Measurements from ENCODE around the gene CXXC5.

The CXXC5 gene

GRCh38 chr5:139677736-139678613 is 29.8 kb downstream of the CXXC5 start:
- in situ Hi-C loops (cut with MboI; ENCODE audit: low sequenced_read_pairs), result no loop called here

GRCh38 chr5:139678751-139679750 is 30.9 kb downstream of the CXXC5 start:
- in situ Hi-C loops (cut with MboI; ENCODE audit: low sequenced_read_pairs), result no loop called here

GRCh38 chr5:139680368-139681111 is 32.4 kb downstream of the CXXC5 start:
- in situ Hi-C loops (cut with MboI; ENCODE audit: low sequenced_read_pairs), result no loop called here

- in situ Hi-C loops (cut with MboI; ENCODE audit: low sequenced_read_pairs), result no loop called here
These were observed 32.9 kb downstream of the CXXC5 start for GRCh38 chr5:139681112-139681458.

GRCh38 chr5:139681466-139681865 is 33.3 kb downstream of the CXXC5 start:
- in situ Hi-C loops (cut with MboI; ENCODE audit: low sequenced_read_pairs), result no loop called here

- in situ Hi-C loops (cut with MboI; ENCODE audit: low sequenced_read_pairs), result no loop called here
These were observed 34.1 kb downstream of the CXXC5 start for GRCh38 chr5:139682016-139682975.

- in situ Hi-C loops (cut with MboI; ENCODE audit: low sequenced_read_pairs), result no loop called here
These were observed 35.4 kb downstream of the CXXC5 start for GRCh38 chr5:139683295-139684271.

GRCh38 chr5:139684350-139684880 is 36.3 kb downstream of the CXXC5 start:
- in situ Hi-C loops (cut with MboI; ENCODE audit: low sequenced_read_pairs), result no loop called here

GRCh38 chr5:139684881-139685749 is 37.0 kb downstream of the CXXC5 start:
- in situ Hi-C loops (cut with MboI; ENCODE audit: low sequenced_read_pairs), result no loop called here

- in situ Hi-C loops (cut with MboI; ENCODE audit: low sequenced_read_pairs), result no loop called here
These were observed 37.7 kb downstream of the CXXC5 start for GRCh38 chr5:139685886-139686285.

- in situ Hi-C loops (cut with MboI; ENCODE audit: low sequenced_read_pairs), result no loop called here
These were observed 38.2 kb downstream of the CXXC5 start for GRCh38 chr5:139686356-139686705.

- in situ Hi-C loops (cut with MboI; ENCODE audit: low sequenced_read_pairs), result no loop called here
These were observed 38.7 kb downstream of the CXXC5 start for GRCh38 chr5:139686706-139687441.

GRCh38 chr5:139687656-139688055 is 39.5 kb downstream of the CXXC5 start:
- in situ Hi-C loops (cut with MboI; ENCODE audit: low sequenced_read_pairs), result no loop called here

GRCh38 chr5:139688088-139688702 is 40.0 kb downstream of the CXXC5 start:
- in situ Hi-C loops (cut with MboI; ENCODE audit: low sequenced_read_pairs), result no loop called here

GRCh38 chr5:139688751-139689372 is 40.7 kb downstream of the CXXC5 start:
- in situ Hi-C loops (cut with MboI; ENCODE audit: low sequenced_read_pairs), result no loop called here

GRCh38 chr5:139689631-139690063 is 41.5 kb downstream of the CXXC5 start:
- in situ Hi-C loops (cut with MboI; ENCODE audit: low sequenced_read_pairs), result no loop called here

All from HL-60/S4 treated with phorbol 12-myristate 13-acetate at 8.2 ng/mL for 4 days and 3 days (cell line).